HG03521 (cell line): ENCODE results near the gene SVOPL.
"Not testable (repeated sequence)": the region's sequence is repeated elsewhere in the genome, so short reads cannot be mapped to it uniquely, and the experiment has no call there.

ENCODE experiments used
- ATAC-seq: cut with Tn5 transposase; IDR thresholded peaks from one replicate; pipeline ENCODE4 v1.9.1; 2021; ENCODE audit warnings: mild to moderate bottlenecking, moderate library complexity; ENCODE audit not compliant: unreplicated experiment

The SVOPL gene

DNA sequence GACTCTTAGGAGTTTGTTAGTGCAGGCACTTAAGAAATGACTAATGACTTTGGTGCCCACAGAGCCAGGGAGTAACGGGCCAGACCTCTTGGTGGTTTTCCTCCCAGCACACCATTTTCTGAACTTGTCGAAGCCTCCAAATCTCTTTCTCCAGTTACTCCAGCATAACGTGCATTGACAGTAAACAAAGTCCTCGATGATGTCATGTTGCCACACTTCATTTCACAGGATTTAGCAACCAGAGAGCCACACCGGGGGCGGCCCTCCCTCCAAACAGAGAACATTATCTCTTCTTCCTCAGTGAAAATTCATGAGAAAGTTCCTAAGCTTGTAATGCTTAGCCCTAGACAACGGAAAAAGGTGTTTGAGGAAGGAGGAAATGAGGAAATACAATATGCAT is 4.0 kb upstream of the SVOPL start:
- no peak for ATAC-seq

DNA sequence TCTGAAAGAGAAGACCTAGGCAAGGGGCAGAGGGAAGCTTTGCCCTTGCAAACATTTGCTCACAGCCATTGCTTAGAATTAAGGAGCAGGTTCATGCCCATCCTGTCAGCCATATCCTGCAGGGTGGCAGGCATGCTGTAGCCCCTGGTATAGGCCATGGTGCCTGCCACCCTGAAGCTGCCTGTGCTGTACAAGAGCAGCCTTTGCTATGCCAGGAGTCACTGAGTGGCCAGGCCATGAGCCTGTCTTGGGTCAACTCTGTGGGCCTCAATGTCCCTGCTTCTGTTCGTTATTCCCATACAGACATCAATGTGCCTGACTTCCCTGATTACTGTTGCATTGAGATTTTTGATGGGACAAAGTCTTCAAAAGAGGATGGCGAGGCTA is 368 bp upstream of the SVOPL start:
- no peak for ATAC-seq

GRCh38 chr7:138699661-138700060 is 1.5 kb downstream of the SVOPL start:
- ATAC-seq = no peak

DNA sequence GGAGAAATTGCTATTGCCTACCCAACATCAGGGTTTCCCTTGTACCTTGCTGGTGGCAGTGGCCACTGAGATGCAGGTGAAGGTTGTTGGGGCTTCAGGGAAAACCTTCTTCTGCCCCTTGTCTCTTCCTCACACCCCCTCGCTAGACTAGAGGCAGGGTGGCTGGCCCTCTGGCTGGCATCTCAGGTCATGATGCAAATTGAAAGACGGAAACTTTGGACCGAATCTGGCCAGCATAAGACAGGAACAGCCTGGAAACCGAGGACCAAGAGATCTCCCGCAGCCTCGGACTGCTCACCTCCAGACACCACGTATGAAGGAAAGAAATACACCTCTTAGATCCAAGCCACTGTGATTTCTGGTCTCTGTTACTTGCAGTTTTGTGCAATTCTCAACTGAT is 2.9 kb downstream of the SVOPL start:
- no peak for ATAC-seq

DNA sequence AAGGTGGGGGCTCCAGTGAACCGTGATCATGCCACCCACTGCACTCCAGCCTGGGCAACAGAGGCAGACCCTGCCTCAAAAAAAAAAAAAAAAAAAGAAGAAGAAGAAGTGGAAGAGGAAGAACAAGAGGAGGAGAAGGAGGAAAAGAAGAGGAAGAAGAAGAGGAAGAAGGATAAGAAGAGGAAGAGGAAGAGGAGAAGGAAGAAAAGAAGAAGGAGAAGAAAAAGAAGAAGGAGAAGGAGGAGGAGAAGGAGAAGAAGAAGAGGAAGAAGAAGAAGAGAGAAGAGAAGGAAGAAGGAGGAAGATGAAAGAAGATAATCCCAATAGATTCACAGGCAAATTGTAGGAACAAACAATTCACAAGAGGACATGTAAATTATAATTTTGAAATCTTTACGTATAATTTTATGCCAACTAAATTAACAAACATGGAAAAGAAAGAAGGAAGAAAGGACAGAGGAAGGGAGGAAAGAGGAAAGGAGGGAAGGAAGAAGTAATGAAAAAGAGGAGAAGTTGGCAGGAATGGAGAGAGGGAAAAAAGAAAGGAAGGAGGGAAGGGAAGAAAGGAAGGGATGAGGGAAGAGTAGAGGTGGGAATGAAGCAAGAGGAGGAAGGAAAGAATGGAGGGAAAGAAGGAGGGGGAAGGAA is 3.5 kb downstream of the SVOPL start:
- ATAC-seq = no peak

GRCh38 chr7:138695776-138696175 is 5.4 kb downstream of the SVOPL start:
- not testable (repeated sequence) for ATAC-seq

DNA sequence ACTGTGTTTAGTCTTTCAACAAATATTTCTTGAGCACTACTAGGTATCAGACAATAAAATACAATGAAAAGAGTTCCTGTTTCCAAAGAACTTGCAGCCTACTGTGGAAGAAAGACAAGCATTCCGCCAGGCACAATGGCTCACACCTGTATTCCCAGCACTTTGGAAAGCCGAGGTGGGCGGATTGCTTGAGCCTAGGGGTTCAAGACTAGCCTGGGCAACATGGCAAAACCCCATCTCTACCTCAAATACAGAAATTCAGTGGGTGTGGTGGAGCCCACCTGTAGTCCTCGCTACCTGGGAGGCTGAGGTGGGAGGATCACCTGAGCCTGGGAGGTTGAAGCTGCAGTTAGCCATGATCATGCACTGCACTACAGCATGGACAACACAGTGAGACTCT is 6.1 kb downstream of the SVOPL start:
- ATAC-seq = no peak

GRCh38 chr7:138691178-138691577 is 10.0 kb downstream of the SVOPL start:
- ATAC-seq = no peak

GRCh38 chr7:138690495-138690894 is 10.7 kb downstream of the SVOPL start:
- ATAC-seq = no peak

GRCh38 chr7:138688037-138688436 is 13.1 kb downstream of the SVOPL start:
- ATAC-seq = not testable (repeated sequence)

DNA sequence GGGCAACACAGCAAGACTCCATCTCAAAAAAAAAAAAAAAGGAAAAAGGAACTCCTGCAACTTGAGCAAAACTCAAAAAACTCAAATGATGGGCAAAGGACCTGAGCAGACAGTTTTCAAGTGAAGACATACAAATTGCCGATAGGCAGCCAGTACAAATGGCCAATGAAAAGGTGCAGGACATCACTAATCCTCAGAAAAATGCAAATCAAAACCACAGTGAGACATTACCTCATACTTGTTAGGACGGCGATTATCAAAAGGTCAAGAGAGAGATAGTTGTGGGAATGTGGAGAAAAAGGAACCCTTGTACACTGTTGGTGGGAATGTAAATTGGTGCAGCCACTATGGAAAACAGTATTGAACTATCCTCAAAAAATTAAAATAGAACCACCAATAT is 16.8 kb downstream of the SVOPL start:
- ATAC-seq = no peak

GRCh38 chr7:138679793-138680192 is 21.4 kb downstream of the SVOPL start:
- ATAC-seq = no peak

DNA sequence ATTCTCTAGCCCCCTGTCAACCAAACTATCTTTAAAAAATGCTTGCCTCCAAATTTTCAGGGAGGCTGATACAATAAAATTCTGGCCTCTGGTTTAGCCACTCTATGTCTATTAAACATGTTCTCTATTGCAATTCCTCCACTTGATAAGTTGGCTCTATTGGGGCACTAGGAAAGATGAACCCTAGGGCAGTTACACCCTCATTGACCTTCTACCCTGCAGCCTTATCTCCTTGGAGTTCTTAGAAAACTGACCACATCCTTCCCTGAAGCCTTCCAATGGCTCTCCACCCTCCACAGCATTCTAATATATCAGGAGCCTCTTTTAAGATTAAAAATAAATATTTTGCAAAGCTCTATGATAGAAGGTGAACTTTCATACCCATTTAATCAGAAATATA is 30.6 kb downstream of the SVOPL start:
- ATAC-seq = no peak

DNA sequence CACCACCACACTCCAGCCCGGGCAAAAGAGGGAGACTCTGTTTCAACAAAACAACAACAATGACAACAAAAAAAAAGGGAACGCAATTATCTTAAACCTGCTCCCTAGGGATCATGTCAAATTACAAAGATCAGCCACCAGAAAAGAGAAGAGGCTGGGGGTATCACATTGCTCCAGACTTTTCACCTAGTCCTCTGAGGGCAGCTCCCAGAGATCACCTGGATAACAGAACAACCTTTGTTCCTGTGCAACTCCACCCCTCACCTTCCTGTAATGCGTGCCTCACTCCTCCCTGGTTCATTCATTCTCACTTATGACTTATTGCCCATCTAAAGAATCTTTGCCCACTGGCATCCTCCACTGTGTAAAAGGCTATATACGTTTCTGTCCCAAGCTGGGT is 31.8 kb downstream of the SVOPL start:
- ATAC-seq = no peak

DNA sequence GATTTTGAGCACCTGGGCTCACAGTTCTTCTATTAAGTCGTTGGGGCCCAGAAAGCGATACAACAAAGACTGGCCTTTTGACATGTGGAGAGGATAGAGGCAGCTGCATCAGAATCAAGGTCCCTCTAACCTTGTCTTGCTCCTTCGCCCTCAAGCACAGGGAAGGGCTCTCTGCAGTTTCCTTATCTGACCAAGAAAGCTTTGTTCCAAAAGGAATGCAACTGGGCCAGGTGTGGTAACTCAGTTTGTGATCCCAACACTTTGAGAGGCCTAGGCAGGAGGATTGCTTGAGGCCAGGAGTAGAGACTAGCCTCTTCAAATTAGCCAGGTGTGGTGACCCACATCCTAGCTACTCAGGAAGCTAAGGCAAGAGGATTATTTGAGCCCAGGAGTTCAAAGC is 32.2 kb downstream of the SVOPL start:
- ATAC-seq = no peak

- no peak for ATAC-seq
These were observed 32.9 kb downstream of the SVOPL start for GRCh38 chr7:138668229-138668596.

- ATAC-seq = no peak
These were observed 33.5 kb downstream of the SVOPL start for GRCh38 chr7:138667535-138668228.

DNA sequence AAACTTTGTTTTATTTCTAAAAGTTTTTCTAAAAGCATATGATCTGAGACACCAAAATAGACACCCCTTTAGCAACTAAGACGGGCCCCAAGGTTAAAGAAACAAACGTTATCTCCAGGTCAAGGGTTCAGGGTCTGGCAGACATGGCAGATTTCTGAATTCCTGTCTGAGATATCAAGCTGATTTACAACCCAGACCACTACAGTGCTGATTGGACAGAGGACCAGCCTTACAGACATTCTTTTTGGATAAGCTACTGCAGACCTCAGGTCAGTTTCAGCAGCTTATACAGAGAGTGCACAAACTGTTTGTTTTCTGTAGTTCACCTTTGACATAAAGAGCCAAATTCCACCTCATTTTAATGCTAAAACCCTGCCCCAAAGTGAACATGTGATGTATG is 34.8 kb downstream of the SVOPL start:
- ATAC-seq = no peak

GRCh38 chr7:138665669-138666140 is 35.5 kb downstream of the SVOPL start:
- no peak for ATAC-seq

DNA sequence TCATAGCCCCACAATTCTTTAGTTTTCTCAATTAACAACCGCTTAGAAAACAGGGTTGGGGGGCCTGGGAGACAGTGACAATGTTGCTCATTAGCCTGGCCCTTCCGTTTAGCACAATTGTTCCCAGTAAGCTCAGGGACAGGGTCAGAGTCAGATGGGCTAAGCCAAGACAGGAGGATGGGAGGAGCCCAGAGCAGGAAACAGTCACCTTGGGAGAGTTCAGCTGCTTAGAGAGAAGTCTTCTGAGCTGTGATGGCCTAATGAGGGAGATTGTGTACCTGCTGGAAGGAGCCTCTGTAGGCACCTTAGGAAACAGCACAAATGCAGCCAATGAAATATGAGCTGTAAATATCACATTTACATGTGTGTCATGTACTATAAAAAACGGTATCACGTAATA is 35.9 kb downstream of the SVOPL start:
- ATAC-seq = no peak

DNA sequence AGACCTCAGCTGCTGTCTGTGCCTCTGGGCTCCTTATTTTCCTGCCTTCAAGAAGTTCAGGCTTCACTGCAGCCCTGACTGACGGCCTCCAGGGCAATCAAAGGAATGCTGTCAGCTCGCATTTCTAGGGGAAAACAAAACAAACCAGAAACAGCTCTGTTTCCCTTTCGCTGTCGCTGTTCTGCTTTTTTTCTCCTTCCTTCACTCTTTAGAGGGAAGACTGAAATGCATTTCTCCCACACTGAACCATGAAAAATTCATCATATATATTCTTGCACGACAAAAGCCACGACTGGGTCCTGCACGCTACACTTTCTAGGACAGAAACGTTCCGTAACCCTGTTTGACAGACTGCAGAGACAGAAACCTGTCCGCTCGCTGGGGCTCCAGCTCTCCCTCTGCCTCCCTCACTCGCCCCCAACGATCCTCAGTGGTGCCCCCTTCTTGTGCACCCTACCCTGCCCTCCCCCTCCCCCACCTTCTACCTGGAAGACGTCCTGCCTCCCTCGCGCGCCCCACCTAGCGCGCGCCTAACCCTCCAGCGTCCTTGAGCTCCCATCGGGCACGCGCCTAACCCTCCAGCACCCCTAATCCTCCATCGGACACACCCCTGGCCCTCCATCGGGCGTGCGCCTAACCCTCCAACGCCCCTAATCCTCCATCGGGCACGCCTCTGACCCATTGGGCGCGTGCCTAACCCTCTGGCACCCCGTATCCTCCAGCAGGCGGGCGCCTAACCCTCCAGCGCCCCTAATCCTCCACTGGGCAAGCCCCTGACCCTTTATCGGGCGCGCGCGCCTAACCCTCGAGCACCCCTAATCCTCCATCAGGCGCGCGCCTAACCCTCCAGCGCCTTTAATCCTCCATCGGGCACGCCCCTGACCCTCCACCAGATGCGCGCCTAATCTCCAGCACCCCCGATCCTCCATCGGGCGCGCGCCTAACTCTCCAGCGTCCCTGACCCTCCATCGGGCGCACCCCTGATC is 37.1 kb downstream of the SVOPL start:
- no peak for ATAC-seq

GRCh38 chr7:138662991-138663320 is 38.2 kb downstream of the SVOPL start:
- no peak for ATAC-seq
